NCI-H2107 treated with DMSO at 0.1 percent for 48 hours (cell line): ENCODE results near the gene CASP1.
A peak's percentile ranks its signal among the peaks of the same experiment; 100 is the strongest.
"Not testable (repeated sequence)": the region's sequence is repeated elsewhere in the genome, so short reads cannot be mapped to it uniquely, and the experiment has no call there.

Experiments used
- DNase-seq: peaks from one replicate; lab custom pipeline; 2025; ENCODE audit not compliant: unreplicated experiment; lab: John Stamatoyannopoulos, UW

Gene CASP1

DNA sequence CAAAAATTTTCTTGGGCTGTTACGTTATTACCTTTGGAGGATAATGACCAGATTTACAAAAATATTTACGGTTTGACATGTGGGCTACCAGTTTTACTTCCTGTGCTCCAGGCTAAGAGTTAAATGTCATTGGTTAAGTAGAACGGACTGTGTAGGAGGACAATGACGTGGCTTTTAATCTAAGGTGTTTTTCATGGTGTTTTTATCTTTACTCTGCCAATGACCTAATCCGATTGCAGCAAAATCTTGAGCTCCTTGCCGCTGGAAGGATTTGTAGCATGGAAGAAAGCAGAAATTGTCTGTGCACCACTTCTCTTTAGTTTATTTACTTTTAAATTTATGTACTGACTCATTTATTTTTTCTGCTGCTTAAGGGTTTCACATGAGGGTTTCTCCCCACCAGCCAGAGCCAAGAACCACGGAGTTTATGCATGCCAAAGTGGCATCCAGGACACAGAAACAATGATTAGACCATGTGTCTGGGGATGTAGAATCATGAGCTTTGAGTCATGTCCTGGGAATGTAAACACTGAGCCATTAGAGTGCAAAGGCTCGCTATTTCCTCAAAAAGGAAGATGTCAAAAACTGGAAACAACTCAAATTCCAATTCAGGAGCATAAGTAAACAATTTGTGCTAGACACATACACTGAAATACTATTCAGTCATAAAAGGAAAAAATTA is 12.1 kb upstream of the CASP1 start:
- DNase-seq, result no peak

DNA sequence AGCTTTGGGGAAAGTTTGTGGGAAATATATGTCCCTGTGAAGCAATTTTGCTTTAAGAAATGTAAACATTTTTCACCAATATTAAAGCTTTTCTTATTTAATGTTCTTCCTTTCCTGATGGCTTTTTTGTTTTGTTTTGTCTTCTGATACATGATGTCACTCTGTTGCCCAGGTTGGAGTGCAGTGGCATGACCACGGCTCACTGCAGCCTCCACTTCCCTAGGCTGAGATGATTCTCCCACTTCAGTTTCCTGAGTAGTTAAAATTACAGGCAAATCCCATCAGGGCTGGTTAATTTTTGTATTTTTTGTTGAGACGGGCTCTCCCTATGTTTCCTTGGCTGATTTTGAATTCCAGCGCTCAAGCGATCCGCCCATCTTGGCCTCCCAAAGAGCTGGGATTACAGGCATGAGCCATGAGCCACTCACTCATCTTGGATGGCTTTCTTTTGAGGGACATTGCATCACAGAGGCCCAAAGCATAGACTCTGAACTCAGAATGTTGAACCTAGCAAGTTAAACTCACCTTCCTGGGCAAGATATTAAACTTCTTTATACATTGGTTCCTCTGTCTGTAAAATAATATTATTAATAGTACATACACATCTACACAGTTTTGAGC is 10.8 kb upstream of the CASP1 start:
- DNase-seq, result no peak

DNA sequence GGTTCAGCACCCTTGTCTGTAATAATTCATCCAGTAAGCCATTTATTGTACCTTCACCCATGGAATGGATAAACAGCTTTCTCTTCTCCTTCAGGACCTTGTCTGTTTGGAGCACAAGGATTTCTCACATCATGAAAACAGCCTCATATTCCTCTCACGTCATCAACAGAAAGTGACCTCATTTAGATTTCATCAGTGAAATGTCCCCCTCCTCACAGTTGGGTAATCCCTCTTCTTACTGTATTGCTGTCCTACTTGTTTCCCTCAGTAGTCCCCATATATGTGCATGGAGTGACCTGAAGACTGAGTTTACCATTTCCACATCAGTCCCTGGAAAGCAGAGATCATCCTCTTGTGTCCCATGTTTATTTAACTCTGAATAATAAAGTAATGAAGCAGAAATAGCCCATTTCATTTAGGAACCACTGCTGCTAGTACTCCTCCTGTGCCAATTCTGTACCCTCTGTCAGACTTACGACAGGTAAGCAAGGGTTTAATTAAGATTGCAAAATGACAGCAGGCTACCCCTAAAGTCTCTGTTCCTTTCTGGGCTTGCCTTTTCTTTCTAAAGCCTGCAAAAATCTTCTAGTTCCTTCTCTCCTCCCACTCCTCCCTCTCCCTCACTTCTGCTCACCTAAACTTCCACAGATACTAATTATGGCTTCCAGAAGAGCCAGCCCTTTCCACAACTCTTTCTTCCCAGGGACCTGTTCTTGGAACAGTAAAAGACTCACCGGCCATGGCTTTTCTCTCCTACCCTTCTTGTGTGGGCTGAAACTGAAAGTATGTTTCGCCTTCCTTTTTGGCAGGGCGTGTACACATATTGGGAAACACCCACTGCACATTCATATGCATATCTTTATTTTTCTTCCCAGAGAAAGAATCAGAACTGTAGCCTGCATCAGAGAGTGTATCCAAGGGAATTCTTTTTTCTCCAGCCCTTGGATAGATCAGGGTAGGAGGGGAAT is 9.9 kb upstream of the CASP1 start, which contains the start of gene CARD16:
Gene CARD16, minus strand, starts transcription at position 779 of the 968 bp plus-strand sequence. Its CDS starts 38 bp downstream, at position 741.
- DNase-seq, result not testable (repeated sequence)

DNA sequence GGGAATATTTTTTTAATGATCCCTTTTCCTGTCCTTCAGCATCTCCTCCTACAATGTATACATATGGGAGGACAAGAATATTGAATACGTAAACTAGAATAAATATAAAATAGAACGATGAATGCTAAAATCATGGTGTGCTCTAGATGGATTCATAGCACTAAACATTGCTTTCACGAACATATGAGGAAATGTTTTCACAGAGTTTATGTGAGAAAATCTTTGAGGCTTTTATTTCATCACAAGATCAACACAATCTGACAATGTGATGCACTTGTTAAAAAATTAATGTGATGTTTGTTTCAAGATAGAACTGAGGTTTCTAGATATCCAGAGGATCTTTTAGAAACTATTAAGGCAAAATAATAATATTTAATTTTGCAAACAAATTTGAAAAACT is 7.2 kb upstream of the CASP1 start:
- no peak for DNase-seq

DNA sequence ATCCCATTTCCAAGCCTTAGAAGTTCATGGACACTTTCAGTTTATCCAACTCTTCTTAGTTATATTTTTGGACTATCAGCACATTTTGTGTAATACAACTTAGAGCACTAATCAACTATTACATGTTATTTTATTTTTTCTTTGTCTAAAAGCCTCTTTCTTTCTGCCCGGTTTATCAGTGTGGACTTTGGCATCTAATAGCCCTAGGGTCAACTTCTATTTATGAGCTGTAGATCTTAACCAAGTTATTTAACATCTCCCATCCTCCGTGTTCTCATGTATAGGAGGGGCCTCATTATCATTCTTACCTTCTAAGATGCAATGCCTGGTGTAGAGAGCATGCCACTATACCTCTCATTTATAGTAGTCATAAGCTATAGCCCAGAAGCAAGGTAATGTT is 5.8 kb upstream of the CASP1 start:
- no peak for DNase-seq

DNA sequence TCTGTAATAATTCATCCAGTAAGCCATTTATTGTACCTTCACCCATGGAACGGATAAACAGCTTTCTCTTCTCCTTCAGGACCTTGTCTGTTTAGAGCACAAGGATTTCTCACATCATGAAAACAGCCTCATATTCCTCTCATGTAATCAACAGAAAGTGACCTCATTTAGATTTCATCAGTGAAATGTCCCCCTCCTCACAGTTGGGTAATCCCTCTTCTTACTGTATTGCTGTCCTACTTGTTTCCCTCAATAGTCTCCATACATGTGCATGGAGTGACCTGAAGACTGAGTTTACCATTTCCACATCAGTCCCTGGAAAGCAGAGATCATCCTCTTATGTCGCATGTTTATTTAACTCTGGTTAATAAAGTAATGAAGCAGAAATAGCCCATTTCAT is 556 bp downstream of the CASP1 start:
- DNase-seq, result not testable (repeated sequence)

DNA sequence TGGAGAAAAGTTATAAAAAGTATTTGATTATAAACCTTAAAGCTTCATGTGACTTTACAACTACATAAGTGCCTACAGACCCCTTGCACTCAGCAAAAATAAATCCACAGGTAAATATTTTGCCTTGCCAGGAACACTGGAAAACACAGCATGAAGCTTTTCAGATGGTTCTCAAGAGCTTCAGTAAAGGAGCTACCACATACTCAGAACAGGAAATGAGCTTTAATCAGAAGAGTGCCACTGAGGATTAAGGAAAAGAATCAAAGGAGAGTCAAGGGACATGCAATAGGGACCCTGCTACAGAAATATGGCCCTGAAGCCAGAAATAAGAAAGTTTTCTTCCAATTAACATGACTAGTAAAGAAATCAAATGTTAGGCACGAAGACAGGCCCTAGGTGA is 1.2 kb downstream of the CASP1 start:
- no peak for DNase-seq

DNA sequence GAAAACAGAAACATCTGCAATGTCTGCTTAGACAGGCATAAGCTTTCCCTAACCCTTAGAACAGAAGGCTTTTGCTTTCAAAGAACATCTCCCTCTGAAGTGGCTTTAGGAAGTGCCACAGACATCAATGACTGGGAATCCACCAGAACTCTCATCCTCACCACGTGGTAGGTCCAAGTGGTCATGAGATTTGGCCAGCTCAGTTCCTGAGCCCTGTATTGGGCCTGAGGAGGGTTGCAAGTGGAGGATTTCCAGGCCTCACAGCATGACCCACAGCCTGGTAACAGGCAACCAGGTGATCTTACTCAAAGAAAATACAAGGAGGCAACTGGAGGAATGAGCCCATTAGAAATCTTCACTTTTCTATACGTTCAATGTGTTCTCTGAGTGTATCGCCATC is 1.6 kb downstream of the CASP1 start:
- no peak for DNase-seq

DNA sequence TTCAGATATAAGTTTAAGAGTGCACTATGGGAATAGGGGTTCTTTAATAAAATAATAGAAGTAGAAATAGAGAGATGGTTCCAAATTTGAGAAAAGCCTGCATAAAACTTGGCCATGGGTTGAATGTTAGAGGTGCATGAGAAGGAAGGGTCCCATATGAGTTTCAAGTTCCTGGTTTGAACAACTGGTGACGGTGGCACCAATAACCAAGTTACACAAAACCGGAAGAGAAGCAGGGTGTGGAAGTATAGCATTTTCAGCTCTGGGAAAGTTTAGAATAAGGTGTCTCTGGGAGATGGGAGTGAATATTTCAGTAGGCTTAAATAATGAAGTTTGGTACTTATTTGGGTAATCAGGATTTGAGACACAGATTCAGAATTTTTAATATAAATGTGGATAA is 2.4 kb downstream of the CASP1 start:
- DNase-seq, result no peak

DNA sequence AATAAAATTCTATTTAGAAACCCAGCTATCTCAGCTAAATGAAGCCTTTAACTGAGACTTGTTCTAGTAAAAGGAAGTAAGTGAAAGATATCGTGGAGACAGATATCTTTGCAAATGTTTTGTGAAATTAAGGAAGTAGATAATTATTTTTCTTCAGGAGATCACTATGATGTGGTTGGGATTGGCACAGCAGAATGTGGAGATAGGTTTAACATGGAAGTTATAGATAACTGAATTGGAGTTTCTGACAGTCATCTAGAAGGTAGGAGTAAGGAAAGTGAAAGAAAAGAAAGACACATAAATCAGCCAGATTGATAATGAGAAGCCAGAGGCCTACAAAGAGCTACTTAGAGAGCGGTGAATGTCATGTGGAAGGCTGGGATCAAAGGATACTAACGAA is 7.3 kb downstream of the CASP1 start:
- DNase-seq, result no peak

DNA sequence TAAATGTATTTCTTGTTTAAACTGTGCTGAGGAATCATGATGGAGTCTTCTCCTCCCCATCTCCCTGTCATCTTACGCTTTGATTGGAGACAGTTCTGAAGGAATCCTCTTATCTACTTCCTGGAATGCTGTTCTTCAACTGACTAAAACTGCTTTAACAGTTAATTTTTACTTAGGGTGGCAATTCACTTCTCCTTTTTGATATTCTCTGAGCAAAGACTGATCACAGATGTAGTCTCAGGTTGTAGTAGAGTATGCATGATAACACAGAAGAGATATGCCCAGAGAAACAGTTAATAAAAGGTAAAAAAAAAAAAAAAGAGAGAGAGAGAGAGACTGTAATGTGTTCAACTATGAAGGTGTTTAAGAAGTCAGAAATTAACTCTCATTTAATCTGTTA is 10.6 kb downstream of the CASP1 start:
- no peak for DNase-seq

DNA sequence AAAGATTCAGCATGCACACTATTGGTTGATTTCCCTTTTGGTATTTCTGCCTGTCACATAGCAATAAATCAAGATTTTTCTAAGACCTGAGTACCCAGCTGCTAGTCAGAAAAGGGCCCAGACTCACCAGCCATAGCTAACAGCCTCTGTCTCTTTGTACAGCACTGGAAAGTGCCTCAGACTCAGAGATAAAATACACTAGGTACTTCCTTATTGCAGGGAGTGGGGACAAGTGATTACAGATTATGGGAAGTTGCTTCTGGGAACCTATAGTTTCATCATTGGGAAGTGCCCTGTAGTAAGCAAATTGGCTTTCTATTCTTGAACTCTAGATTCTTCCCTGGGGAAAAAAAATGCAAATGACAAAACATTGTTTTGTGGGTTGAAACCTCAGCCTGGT is 11.9 kb downstream of the CASP1 start, which contains the start of gene CASP5:
Gene CASP5, minus strand, starts transcription at position 166 of the 400 bp plus-strand sequence. Its CDS starts 32 bp downstream, at position 134.
- no peak for DNase-seq

DNA sequence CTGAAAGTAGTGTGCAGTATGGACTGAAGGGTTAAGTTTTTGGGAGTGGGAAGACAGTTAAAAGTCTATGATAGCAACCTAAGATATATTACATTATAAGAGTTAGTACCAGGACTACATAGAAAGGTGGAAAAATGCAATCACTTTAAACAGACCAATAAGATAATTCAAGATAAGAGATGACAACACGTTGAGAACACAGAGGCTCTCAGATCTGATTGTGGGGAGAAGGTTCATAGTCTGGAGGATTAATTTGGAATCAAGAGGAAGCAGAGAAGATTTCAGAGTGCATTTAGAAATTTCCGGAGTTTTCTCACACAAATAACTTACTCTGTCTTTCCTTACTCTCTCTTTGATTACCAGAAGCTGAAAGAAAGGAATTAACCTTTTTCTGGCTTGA is 12.4 kb downstream of the CASP1 start:
- DNase-seq, result no peak

DNA sequence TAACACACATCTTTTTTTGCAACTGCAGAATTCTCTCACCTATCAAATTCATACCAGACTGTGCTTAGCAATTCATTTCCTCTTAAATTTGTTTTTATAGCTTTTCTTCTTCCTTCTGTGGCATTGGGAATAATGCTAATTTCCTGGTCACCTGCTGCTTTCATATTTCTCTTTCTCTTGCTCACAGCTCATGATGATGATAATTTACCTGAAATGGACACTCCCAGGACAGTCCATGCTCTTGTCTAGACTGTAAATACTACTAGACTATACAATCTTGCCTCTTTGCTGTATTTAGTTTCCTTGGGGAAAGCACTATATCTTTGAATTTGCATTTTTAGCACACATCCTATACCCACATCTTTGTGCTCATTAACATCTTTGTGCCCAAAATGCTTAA is 27.5 kb downstream of the CASP1 start:
- DNase-seq, result no peak

DNA sequence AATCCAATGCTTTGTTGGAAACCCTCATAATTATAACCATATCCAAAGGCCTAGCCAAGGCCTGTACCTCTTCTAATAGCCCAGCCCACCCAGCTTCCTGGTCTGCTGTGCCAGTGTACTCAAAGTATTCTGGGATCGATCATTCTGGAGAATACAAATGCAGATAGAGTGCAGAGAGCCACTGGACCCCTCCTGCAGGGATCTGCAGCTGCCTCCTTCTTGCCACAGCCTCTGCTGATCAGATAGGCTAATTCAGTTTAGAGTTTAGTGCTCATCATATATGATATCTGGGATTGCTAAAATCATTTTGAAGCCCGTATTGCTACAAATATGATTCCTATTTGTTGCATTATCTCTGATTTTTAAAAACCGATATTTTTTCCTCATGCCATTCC is 29.5 kb downstream of the CASP1 start:
- no peak for DNase-seq

DNA sequence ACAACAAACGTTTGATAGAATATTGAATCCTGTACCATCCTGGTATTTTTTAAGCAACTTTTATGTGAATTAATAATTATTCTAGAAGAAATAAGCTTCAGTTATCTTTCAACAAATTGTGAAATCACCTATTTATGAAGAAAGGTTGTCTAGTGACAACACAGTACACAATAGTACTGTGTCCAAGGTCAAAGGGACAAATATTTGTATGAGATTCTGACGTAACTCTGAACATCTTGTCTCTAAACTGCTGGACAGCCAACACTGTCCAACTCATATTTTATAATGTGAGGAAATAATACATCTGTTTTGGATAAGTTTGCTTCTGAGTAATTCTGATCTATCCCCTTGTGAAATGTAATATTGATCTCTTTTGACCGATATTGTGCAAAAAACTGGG is 30.9 kb downstream of the CASP1 start:
- no peak for DNase-seq

DNA sequence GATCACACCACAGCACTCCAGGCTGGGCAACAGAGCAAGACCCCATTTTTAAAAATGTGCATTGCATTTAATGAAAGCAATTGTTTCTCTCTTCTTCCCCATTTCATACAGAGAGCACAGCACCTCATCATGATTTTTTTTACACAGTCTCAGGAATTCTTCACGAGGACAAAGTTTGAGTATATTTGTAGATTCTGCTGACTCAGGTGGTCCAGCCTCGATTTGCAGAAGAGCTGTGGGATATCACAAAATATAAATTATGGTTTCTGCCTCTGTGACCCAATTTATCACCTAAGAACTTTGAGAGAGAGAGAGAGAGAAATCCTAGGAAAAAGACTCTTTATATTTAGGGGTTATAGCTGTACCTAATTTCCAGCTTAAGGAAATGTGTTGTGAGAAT is 31.8 kb downstream of the CASP1 start:
- no peak for DNase-seq

DNA sequence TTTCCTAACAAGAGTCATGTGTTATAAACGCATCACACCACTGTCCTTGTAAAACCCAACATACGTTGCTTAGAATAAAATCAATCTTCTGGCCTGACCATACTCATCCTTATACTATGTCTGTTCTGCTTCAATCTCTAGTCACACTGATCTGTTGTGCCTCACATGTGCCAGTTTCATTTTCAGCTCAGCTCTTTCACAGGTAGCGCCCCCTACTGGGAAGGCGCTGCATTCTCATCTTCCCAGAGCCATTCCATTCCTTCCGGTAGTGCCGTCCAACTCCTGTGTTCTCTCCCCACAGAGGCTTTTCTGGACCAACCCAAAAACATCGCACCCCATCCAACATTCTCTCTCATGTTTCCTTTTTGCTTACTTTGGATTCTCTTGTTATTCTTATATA is 34.1 kb downstream of the CASP1 start:
- DNase-seq, result no peak

DNA sequence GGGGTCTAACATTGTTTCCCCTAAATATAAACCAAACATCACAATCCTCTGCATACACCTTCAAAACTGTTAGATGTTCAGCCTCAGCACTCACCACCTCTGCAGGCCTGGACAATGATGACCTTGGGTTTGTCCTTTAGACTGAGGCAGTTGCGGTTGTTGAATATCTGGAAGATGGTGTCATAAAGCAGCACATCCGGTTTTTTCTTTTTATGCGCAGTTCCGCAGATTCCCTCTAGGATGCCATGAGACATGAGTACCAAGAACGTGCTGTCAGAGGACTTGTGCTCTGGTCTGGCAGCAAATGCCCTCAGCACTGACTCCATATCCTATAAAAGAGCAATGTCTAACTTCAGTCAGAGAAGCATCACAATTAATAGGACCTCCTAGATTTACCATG is 34.8 kb downstream of the CASP1 start:
- no peak for DNase-seq

DNA sequence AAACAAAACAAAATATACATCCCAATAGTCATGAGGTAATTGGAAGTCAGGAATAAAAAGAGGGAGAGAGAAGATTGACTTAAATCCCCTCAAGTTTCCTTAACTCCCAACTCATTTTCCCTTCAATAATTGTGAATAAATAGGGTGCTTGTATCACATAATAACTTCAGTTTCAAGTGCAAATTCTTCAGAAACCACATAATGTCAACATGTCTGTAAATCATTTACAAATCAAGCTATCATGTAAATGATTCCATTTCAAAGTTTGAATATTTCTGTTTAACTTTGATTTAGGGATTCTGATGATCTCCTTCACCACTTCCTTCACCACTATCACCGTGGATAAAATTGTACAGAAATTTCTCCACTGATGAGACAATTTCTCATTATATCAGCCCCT is 35.2 kb downstream of the CASP1 start:
- DNase-seq, result no peak

DNA sequence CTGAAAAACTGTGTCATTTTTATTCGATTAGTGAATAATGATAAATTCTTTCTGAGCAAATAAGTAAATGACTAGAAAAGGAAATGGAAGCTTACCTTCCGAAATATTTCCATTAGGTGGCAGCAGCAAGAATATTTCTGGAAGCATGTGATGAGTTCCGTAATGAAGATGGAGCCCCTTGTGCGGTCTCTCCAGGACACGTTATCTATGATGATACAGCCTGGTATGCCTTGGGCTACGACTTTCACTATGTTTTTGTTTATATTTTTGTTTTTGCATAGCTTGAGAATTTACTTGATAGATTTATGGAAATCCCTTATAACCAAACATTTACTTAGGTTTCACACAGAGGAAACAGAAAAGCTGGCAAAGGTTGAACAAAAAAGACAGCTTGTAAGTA is 37.7 kb downstream of the CASP1 start:
- DNase-seq, result no peak

DNA sequence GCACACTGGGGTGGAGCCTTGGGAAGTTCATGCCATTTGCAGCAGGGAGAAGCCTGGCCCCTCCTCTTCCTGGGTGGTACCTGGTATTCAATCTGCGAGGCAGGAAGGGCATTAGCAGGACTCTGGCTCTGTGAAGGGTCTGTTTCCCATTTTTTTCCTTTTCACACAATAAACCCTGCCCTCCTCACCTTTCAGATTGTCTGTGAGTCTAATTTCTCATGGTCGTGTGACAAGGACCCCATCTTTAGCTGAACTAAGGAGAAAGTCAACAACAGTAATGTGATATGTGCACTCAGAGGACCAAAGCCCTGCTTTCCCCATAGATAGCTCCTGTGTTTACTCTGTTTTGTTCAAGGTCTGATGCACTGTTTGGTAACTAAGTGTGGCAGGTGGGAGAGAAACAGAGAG is 39.9 kb downstream of the CASP1 start:
- peak; percentile 74 for DNase-seq
